GM12891 (cell line): ENCODE measurements around the gene DCBLD2.
A peak's percentile ranks its signal among the peaks of the same experiment; 100 is the strongest.

ENCODE experiments used
- DNase-seq: peaks from one replicate; pipeline ENCODE4 v3.0.0; 2011; ENCODE audit warnings: low spot score; ENCODE audit not compliant: insufficient read length
- FAIRE-seq: peaks from 2 replicates; lab custom pipeline; 2011; peaks lifted over from hg19 to GRCh38; lab: Jason Lieb, UNC
- PAX5 ChIP-seq: IDR thresholded peaks from 2 replicates; pipeline ENCODE4 v1.6.1; 2011; ENCODE audit warnings: low read length, moderate library complexity, mild to moderate bottlenecking; ENCODE audit not compliant: insufficient read depth, severe bottlenecking
- POLR2A ChIP-seq: IDR thresholded peaks from 2 replicates; pipeline ENCODE4 v1.6.1; 2011; ENCODE audit warnings: low read depth, low read length, control low read depth
- POLR2AphosphoS5 ChIP-seq: IDR thresholded peaks from 2 replicates; pipeline ENCODE4 v1.6.1; 2011; ENCODE audit warnings: low read depth, low read length, control low read depth
- POU2F2 ChIP-seq: IDR thresholded peaks from 2 replicates; pipeline ENCODE4 v1.6.1; 2011; ENCODE audit warnings: low read depth, mild to moderate bottlenecking, control low read depth, low read length, moderate library complexity
- SPI1 ChIP-seq: IDR thresholded peaks from 2 replicates; pipeline ENCODE4 v1.6.1; 2011; ENCODE audit warnings: low read depth, low read length, control low read depth
- TAF1 ChIP-seq: IDR thresholded peaks from 2 replicates; pipeline ENCODE4 v1.6.1; 2011; ENCODE audit warnings: low read depth, low read length, control low read depth

Gene DCBLD2

DNA sequence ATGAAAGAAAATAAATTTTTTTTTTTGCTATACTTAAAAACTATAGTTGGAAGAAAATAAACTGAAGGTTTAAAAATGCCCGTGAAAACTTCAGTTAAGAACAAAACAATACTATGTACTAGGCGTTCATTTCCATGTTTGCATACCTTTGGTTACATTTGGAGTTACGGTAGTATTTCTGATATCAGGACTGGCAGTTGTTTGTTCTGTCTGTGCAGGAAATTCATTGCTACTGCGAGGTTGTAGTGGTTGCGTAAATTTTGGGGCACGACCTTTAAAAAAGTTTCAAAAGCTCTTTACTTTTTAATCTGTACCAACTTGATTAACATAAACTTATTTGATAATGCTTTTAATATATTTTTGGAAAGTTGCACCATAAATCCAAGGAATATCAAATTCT lies 90.4 kb downstream of the DCBLD2 start:
- DNase-seq (no peak), FAIRE-seq (no peak)
- TF ChIP-seq TAF1 (no peak), SPI1 (no peak), PAX5 (no peak), POU2F2 (no peak), POLR2A (no peak), POLR2AphosphoS5 (no peak)

DNA sequence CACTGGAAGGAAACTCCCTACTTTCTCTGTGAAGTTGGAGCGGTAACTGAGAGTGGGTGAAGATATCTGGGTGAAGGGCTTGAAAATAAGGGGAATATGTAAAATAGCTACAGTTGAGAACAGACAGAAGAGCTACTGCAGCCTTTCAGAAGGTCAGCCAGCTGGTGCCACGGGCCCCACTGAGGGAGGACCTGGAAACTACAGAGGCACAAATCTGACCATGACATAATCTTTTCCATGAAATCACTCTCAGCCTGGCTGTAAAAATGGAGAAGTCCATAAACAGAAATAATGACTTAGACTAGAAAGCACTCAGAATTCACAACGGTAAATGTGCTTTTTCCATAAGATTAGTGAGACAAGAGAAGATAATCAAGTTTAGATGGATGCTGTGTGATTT lies 91.9 kb downstream of the DCBLD2 start:
- DNase-seq = no peak
- TF ChIP-seq TAF1 (no peak), SPI1 (0 out of 2 replicates have a peak, but pooled peaks have one; percentile 7)
- no peak for FAIRE-seq

DNA sequence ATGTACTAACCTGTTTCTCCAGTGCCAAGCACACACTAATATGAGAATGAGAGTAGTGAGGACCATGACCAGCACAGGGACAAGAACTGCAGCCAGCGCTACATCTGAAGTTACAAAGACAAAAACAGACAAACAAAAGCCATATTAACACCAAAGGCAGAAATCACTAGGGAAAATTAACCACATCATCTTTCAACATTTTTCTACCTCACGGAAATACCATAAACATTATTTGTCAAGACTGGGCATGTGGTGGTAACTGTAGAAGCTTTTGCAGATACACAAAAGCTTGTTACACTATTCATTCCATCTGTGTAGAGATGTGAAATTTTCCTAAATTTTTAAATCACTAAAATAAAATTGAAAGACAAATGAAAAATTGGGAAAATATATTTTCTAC lies 93.4 kb downstream of the DCBLD2 start:
- FAIRE-seq = no peak
- no peak for TF ChIP-seq POU2F2
- TF ChIP-seq SPI1 = no peak
- no peak for TF ChIP-seq POLR2A
- TF ChIP-seq POLR2AphosphoS5 = no peak
- no peak for TF ChIP-seq PAX5
- TF ChIP-seq TAF1 = no peak
- no peak for DNase-seq

DNA sequence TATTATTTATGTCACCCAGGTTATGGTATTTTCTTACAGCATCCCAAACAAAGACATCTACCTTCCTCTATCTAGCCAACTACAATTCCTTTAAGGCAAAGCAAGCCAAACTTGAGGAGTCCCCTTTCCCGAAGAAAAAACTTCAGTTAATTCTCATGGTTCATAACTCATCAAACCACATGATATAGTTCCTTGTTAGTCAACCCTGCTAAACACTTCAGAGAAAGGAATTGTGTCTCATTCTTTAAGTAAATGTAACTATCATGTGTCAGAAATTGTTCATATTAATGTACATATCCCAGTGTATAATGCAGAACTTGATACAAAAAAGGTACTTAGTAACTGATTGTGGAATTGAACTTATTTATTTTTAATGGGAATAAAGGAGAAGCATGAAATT lies 93.9 kb downstream of the DCBLD2 start:
- TF ChIP-seq PAX5 = no peak
- TF ChIP-seq POU2F2 = no peak
- FAIRE-seq = no peak
- DNase-seq = no peak

DNA sequence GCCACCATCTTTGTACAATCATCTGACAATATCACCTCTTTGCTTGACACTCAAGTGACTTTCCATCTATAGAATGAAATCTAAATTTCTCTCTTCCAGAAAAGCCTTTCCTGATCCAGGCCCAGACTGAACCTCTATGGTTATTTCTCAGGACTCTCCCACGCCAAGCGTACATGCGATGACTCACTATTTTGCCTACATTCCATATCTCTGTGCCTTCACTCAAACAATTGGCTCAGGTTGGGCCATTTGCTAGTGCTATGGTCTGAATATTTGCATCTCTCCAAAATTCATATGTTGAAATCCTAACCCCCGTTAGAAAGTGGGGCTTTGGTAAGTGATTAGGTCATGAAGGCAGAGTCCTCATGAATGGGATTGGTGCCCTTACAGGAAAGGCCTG lies 94.5 kb downstream of the DCBLD2 start:
- FAIRE-seq (no peak), DNase-seq (no peak)
- TF ChIP-seq POLR2A (no peak), POU2F2 (no peak), SPI1 (no peak), POLR2AphosphoS5 (no peak), PAX5 (no peak), TAF1 (no peak)

DNA sequence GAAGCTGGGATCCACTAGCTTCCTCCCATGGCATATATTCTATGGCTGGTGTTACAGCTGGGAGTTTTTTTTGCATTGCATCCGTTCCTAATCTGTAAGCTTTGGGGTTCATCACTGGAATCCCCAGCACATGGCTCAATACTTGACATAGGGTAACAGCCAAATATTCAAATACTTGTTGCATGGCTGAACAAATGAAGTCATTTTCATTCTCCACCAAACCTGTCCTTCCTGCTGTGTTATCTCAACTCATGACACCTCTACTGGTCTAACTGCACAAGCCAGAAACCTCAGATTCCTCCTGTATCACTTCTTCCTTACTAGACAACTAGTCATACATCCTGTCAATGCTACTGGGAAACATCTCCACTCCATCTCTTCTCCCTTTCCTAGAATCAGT lies 95.0 kb downstream of the DCBLD2 start:
- TF ChIP-seq POU2F2 (no peak), POLR2AphosphoS5 (no peak), SPI1 (no peak), TAF1 (no peak), POLR2A (no peak), PAX5 (no peak)
- DNase-seq (no peak), FAIRE-seq (no peak)

DNA sequence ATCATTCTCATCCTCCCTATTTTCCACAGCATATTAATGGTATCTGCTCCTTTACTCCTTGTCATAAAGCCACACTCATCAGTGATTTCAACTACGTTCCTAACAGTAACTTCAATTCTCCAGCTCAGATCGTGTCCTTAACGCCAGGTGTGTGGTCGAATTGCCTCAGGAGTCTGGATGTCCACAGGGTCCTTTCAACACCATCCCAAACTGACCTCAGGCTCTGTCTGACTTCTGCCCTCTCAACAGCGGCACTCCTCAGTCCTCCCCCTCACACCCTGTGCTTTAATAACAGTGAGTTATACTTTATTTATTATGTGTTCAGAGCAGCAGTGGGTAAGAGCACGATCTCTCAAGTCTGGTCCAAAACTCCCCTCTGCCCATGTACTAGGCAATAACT lies 95.9 kb downstream of the DCBLD2 start:
- FAIRE-seq (no peak), DNase-seq (no peak)
- no peak for TF ChIP-seq SPI1
- no peak for TF ChIP-seq TAF1
- TF ChIP-seq POU2F2 = no peak
- TF ChIP-seq PAX5 = no peak

DNA sequence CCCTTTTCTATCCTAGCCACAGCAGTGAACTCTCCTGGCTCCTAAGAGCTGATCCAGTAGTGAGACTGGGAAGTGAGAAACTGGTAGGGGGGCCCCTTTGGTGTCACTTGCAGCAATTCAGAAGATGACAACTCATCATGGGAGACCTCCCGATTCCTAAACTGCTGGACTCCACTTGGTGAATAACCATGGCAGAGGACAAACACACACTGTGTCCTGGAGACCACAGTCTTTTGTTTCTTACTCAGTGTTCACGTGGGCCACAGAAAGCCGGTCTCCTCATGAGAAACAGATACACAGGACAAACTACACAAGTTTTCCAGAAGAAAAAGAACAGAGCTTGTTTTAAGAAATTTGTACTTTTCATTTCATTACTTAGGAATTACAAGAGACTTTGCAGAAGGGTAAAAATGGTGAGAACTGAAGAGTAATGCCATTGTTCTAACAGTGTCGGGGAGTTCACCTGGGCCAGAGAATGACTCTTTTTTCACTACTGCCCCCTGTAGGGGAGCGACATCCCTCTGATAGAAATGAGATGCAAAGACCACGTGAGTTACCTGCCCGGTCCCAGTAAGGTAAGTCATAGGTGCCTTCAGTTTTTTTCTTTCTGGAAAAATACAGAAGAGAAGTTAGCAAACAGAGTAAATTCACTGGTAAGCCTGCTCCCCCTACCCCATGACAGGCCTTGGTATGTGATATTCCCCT lies 100.3 kb downstream of the DCBLD2 start:
- DNase-seq (no peak), FAIRE-seq (no peak)
- TF ChIP-seq POU2F2 (no peak), TAF1 (no peak), POLR2AphosphoS5 (no peak), SPI1 (no peak), POLR2A (no peak), PAX5 (no peak)

DNA sequence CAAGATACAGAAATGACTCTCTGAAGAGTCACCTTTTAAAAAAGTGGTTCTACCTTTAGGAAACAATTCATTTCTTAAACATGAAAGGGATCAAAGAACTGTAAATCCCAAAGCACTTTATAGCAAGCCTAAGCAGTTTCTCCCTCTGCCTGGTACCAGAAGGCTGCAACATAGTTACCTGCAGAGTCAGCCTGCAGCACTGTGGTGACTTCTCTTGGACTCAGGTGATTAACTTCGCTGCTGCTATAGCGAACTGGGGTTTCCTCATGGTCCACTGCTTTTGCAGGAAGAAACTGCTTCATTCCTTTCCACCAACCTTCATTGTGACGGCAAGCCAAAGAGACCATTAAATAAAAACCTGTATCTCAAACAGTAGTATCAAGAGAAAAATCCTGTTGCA lies 101.1 kb downstream of the DCBLD2 start:
- TF ChIP-seq PAX5 (no peak), POLR2A (no peak), POLR2AphosphoS5 (no peak), TAF1 (no peak), POU2F2 (no peak), SPI1 (no peak)
- DNase-seq (no peak), FAIRE-seq (no peak)

DNA sequence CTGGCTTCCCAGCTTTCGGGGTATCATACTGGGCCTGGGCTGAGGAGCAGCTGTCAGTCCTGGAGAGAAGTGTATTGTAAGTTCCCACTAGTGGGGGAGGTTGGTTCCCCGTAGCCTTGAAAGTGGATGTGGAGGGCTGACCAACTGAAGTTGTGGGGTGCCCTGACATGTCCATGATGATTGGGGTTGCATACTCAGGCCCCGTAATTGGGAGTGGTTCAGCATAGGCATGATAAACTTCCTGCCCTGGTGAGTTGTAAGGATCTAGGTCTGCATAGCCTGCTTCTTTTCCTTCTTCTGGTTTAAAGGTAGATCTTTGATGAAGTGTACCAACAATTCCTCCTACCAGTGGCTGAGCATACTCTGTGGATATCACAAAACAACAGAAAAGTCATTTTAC lies 102.0 kb downstream of the DCBLD2 start:
- TF ChIP-seq POU2F2 (no peak), SPI1 (no peak), POLR2AphosphoS5 (no peak), TAF1 (no peak), POLR2A (no peak), PAX5 (no peak)
- DNase-seq = no peak
- FAIRE-seq = no peak

DNA sequence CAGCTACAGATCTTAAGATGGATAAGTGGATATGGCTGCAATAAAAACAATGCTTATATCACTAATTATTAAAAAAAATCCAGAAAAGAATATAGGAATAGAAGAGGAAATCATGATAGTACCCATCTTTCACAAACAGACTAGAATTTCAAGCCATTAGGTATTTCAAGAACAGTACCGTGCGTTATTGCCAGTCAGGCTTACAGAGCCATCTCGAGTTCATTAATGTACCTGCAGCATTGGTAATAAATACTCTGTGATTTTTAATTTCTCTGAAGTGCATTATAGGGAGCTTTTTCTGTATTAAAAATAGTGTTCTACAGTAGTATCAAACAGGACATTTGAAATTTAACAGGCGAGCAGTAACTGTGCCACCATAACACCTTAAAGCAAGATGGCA lies 102.7 kb downstream of the DCBLD2 start:
- DNase-seq (no peak), FAIRE-seq (no peak)
- TF ChIP-seq POLR2AphosphoS5 (no peak), PAX5 (no peak), POLR2A (no peak), TAF1 (no peak), SPI1 (no peak)
